Measurements from ENCODE around the gene TMC4. TPM values are rescaled to one million over a fixed set of nuclear protein-coding genes. Genes with fewer than 3 reads are reported as not detected.

The TMC4 gene
- total RNA-seq, 2 donors from 2014 or later = 1.0 to 1.1 TPM

DNA sequence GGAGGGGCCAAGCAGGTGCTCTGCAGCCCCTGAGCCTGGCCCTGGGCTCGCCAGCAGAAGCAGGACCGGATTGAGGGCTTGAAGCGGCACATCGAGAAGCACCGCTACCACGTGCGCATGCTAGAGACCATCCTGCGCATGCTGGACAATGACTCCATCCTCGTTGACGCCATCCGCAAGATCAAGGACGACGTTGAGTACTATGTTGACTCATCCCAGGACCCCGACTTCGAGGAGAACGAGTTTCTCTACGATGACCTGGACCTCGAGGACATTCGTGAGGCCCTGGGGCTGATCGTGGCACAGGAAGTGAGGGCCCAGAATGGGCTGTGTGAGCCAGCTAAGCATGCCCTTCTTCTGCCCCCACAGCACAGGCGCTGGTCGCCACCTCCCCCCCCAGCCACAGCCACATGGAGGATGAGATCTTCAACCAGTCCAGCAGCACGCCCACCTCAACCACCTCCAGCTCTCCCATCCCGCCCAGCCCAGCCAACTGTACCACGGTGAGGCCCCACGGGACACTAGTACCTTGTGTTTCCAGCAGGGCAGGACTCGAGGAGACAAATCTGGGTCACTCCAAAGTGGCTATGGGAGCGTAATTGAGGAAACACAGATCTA, 27.3 kb downstream of the TMC4 start:
- ATAC-seq (replicated peaks) = no peak
- Mint-ChIP-seq H3K9me3 (no peaks in the 10 kb centered on the region), H3K4me1 (peaks cover 18% of the 10 kb centered on the region), H3K27me3 (no peaks in the 10 kb centered on the region), H3K27ac (no peak overlapping the region), H3K36me3 (ENCODE audit: low read depth) (peaks cover 89% of the 10 kb centered on the region), H3K4me3 (no peak overlapping the region)

DNA sequence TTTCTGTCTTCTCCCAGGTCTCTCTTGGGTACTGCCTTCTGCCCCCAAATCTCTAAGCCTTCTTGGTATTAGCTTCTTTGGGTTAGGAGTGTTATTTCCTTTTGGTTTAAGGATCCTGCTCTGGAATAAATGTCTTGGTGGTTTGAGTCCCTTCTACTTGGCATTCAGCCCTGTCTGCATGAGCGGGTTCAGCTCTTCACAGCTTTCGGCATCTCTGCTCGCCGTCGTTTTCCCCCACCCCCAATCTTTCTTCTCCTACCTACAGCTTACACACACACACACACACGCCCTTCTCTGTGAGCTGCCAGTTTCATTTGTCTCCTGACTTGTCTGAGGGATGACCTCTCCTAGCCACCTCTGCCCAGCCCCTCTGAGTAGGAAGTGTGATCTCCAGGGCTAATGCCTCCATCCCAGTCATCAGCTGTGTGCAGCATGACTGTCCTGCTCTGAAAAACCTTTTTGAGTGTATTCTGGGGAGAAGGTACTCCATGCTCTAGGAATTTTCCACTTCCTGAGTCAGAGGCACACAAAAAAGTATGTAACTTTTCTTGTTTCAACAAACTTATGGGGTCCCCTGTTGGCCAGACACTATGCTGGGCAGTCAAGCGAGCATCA, 30.7 kb downstream of the TMC4 start:
- H3K27ac Mint-ChIP-seq = no peak overlapping the region
- H3K27me3 Mint-ChIP-seq = no peaks in the 10 kb centered on the region
- H3K4me1 Mint-ChIP-seq = peaks cover 20% of the 10 kb centered on the region
- H3K36me3 Mint-ChIP-seq (ENCODE audit: low read depth) = peaks cover 87% of the 10 kb centered on the region
- H3K4me3 Mint-ChIP-seq = no peak overlapping the region
- H3K9me3 Mint-ChIP-seq = no peaks in the 10 kb centered on the region
- no peak for ATAC-seq (replicated peaks)

DNA sequence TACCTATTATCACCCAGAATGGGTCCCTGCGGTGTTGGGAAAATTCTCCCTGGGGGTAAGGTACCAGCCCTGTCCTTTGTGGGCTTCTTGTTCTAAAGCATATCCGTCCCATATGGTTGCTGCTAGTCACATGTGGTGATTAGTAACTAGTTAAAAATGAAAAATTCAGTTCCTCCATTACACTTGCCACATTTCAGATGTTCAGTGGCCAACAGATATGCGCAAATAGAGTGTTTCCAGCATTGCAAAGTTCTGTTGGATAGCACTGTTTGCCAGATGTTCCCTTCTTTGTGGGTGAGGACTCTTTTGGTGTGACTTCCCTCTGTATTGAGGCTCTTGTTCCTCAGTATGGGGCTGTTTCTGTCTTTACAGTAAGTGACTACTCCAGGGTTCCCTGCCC, 31.6 kb downstream of the TMC4 start:
- Mint-ChIP-seq H3K9me3 (no peaks in the 10 kb centered on the region), H3K36me3 (ENCODE audit: low read depth) (peaks cover 81% of the 10 kb centered on the region), H3K4me3 (no peak overlapping the region), H3K4me1 (peaks cover 21% of the 10 kb centered on the region), H3K27ac (no peak overlapping the region), H3K27me3 (no peaks in the 10 kb centered on the region)
- no peak for ATAC-seq (replicated peaks)

DNA sequence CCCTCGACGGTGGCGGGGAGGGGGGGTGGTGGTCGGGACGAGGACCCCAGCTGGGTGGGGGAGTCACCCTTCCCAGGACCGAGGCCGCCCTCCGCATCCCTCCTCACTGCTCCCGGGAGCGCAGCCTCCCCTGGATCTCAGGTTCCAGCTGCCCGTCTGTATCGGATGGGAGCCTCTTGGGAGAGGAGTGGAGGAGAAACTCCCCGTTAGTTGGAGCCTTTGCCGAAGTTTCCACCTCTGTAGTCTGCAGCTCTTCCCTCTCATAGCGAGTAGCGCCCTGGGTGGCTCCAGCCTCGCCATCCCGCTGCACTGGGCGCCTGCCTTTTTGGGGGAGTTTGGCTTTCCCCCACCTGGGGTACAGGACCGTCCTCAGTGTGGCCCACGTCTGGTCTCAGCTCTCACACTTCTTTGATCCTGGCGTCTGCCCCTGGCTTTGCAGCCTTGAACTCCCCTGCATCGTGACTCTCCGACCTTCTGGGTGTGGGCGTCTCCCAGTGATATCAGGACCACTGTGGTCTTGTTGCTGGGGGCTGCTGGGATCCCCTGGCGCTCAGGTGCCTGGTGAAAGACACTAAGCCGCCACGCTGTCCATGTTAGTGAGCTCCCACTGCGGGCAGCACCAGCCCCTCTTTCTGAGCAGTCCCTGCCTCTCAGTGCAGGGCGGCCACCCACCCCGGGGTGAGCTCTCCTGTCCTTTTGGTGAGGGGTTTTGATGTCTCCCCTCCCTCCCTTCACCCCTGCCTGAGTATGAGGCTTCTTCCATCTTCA, 34.3 kb downstream of the TMC4 start:
- peaks cover 55% of the 10 kb centered on the region for H3K36me3 Mint-ChIP-seq (ENCODE audit: low read depth)
- peaks cover 21% of the 10 kb centered on the region for H3K4me1 Mint-ChIP-seq
- peak overlapping the region; percentile 95 for H3K27ac Mint-ChIP-seq
- ATAC-seq (replicated peaks) = no peak
- H3K9me3 Mint-ChIP-seq = no peaks in the 10 kb centered on the region
- H3K4me3 Mint-ChIP-seq = peak overlapping the region; percentile 91
- no peaks in the 10 kb centered on the region for H3K27me3 Mint-ChIP-seq

DNA sequence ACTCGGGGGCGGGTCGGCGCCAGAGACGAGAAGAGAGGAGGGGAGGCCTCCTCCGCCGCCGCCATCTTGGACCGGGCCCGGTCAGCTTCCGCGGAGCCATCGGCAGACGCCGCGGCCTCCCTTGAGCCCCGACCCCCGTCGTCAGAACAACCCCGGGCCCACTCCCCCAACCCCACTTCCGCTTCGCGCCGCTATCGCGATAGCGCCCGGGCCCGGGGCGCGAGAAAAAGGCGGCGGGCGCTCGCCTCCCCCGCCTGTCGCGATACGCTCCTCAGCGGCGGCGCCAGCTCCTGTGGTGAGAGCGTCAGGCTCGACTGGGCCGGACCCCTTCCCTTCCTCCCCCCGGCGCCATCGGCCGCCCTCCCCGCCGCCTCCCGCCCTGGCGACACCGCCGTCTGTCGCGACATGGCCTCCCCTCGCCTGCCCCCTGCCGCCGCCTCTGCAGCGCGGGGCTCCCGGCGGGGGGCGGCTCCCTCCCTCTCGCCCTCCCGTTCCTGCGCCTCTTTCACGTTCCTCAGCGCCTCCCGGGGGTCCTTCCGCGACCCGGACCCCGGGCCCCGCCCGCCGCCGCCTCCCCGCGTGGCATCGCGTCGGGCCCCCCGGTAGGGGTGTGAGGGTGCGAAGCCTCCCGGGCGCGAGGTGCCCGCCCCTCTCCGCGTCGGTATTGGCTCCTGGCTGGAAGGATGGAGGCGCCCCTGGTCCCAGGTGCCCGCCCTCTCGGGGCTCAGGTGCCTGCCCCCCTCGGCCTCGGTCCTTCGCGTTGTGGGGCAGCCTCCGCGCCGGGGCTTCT, 35.1 kb downstream of the TMC4 start, which contains the start of gene CNOT3:
TSS of gene CNOT3 (plus strand) at position 64 of the 790 bp plus-strand sequence. CDS start 5,217 bp downstream, outside the sequence.
- peaks cover 47% of the 10 kb centered on the region for H3K36me3 Mint-ChIP-seq (ENCODE audit: low read depth)
- H3K9me3 Mint-ChIP-seq = no peaks in the 10 kb centered on the region
- H3K4me1 Mint-ChIP-seq = peaks cover 21% of the 10 kb centered on the region
- no peak for ATAC-seq (replicated peaks)
- H3K27ac Mint-ChIP-seq = peak within 1 kb of the TSS; percentile 95
- no peaks in the 10 kb centered on the region for H3K27me3 Mint-ChIP-seq
- peak within 1 kb of the TSS; percentile 91 for H3K4me3 Mint-ChIP-seq

DNA sequence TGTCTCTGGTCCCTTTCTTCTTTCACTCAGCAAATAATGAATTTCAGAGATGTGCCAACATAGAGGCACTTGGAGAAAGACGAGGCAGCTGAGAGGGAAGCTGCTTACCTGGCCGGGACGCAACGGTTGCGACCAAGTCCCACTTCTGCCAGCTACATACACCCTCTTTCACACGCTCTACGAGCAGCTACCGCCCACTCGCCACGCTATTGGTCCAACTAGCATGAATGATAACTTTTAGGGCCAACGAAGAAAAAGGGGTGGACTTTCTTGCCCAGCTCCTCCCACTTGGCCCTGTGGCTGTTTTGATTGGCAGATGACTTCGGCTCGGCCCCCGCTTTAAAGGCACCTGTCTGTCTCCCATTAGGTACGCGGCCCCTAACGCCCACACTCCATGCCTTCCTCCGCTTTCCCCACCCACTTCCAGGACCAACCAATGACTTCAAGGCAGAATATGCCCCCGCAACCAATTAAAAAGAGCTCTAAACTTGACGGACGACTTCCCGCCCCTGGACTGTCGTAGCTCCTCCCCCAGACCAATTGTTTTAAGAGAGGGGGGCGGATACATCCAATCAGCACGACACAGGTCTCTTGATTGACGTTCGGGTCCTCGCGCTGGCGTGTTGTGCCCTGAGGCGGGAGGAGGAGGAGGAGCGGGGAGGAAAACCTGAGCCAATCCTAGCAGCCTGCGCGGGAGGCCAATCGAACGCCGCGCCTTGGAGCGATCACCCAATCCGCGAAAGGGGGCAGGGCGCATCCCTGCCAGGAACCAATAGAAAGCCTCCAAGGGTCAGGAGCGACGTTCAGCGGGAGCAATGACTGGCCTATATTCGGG, 35.9 kb downstream of the TMC4 start:
- peaks cover 20% of the 10 kb centered on the region for H3K4me1 Mint-ChIP-seq
- no peaks in the 10 kb centered on the region for H3K9me3 Mint-ChIP-seq
- ATAC-seq (replicated peaks) = peak; percentile 88
- peak overlapping the region; percentile 70 for H3K27ac Mint-ChIP-seq
- no peaks in the 10 kb centered on the region for H3K27me3 Mint-ChIP-seq
- peaks cover 39% of the 10 kb centered on the region for H3K36me3 Mint-ChIP-seq (ENCODE audit: low read depth)
- H3K4me3 Mint-ChIP-seq = peak overlapping the region; percentile 87

DNA sequence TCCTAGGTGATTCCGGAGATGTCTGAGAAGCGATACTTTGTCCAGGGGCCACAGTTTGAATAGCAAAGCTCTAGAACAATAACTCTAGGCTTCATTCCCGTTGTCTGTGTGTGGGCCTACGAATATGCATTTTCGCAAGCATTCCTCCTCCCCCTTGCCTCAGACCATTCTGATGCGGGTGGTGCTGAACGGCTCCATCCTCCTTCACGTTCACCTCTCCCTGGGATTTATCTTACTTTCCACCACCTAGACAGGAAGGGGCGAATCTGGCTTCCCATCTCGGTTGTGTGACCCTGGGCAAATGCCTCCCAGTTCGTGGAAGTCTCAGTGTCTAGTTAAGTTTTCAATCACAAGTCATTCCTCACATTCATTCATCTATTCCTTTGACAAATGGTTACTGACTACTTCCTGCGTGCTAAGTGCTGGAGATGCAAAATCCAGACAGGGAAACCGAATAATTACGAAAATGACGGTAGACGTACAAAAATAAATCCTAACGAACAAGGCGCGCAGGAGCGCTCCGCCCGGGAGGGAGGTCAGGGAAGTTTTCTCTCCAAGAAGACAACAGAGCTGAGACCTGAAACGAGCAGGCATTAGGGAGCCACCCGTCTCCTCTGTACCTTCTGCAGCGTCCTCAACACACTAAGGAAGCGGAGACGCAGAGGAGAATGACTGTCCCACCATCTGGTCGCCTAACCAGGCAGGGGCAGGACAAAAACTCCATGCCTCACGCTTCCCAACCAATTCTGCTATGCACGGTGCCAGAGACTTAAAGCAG, 36.7 kb downstream of the TMC4 start:
- H3K9me3 Mint-ChIP-seq = no peaks in the 10 kb centered on the region
- ATAC-seq (replicated peaks) = no peak
- H3K27ac Mint-ChIP-seq = peak overlapping the region; percentile 70
- peak overlapping the region; percentile 87 for H3K4me3 Mint-ChIP-seq
- H3K27me3 Mint-ChIP-seq = no peaks in the 10 kb centered on the region
- H3K36me3 Mint-ChIP-seq (ENCODE audit: low read depth) = peaks cover 38% of the 10 kb centered on the region
- H3K4me1 Mint-ChIP-seq = peaks cover 15% of the 10 kb centered on the region

DNA sequence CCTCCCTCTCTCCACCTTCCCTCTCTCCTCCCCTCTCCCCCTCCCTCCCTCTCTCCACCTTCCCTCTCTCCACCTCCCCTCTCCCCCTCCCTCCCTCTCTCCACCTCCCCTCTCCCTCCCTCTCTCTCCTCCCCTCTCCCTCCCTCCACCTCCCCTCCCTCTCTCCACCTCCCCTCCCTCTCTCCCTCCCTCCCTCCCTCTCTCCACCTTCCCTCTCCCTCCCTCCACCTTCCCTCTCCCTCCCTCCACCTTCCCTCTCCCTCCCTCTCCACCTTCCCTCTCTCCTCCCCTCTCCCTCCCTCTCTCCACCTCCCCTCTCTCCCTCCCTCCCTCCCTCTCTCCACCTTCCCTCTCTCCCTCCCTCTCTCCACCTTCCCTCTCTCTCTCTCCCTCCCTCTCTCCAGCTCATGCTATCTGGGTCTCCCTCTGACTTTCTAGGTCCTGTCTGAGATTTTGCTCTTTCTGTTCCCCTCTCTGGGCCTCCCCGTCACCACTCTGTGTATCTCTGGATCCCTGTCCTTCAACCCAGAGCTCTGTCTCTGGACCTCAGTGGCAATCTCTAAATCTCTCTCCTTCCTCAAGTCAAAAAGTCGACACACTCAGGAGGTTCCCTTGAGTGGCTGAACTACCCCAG, 38.9 kb downstream of the TMC4 start:
- H3K9me3 Mint-ChIP-seq = no peaks in the 10 kb centered on the region
- H3K27ac Mint-ChIP-seq = no peak overlapping the region
- H3K36me3 Mint-ChIP-seq (ENCODE audit: low read depth) = peaks cover 40% of the 10 kb centered on the region
- ATAC-seq (replicated peaks) = no peak
- no peaks in the 10 kb centered on the region for H3K27me3 Mint-ChIP-seq
- H3K4me1 Mint-ChIP-seq = peaks cover 7% of the 10 kb centered on the region
- H3K4me3 Mint-ChIP-seq = no peak overlapping the region

DNA sequence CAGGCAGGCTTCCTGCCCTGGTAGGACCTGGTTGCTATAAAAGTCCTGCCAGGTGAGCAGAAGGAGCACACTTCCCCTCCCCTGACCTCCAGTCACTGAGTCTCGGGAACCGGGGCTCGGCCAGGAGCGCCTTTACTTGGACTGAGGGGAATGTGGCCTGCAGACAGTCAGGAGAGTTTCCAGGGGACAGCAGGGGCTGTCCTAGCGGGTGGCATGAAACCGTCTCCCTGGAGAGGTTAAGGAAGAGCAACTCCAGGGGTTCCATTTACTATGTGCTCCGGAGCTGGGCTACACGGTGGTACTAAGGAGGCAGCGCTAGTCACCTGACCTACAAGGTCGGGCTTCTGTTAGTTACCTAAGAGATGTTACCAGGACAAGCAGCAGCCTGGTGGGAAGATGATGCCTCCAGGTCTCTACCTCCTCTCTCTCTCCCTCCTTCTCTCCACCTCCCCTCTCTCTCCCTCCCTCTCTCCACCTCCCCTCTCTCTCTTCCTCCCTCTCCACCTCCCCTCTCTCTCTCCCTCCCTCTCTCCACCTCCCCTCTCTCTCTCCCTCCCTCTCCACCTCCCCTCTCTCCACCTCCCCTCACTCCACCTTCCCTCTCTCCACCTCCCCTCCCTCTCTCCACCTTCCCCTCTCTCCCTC, 39.5 kb downstream of the TMC4 start:
- ATAC-seq (replicated peaks) = no peak
- H3K4me3 Mint-ChIP-seq = no peak overlapping the region
- H3K4me1 Mint-ChIP-seq = peaks cover 5% of the 10 kb centered on the region
- no peaks in the 10 kb centered on the region for H3K9me3 Mint-ChIP-seq
- no peaks in the 10 kb centered on the region for H3K27me3 Mint-ChIP-seq
- no peak overlapping the region for H3K27ac Mint-ChIP-seq
- H3K36me3 Mint-ChIP-seq (ENCODE audit: low read depth) = peaks cover 40% of the 10 kb centered on the region

DNA sequence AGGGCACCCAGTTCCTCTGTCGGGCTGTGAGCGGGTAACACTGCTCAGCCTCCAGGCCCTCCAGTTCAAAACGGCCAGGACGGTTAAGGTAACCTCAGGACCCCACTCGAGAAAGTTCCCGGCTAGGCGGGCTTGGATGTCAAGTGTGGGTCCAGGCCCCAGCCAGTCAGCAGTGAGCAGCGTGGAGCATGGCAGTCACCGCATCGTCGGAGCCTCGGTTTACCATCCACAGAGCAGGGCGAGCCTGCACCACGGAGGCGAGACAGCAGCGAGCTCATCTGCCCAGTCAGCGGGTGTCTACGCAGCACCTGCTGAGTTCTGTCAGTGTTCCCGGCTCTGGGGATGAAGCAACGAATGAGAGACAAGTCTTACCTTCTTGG, 43.4 kb downstream of the TMC4 start:
- no peaks in the 10 kb centered on the region for H3K4me1 Mint-ChIP-seq
- H3K36me3 Mint-ChIP-seq (ENCODE audit: low read depth) = peaks cover 67% of the 10 kb centered on the region
- no peak overlapping the region for H3K27ac Mint-ChIP-seq
- H3K4me3 Mint-ChIP-seq = no peak overlapping the region
- no peaks in the 10 kb centered on the region for H3K27me3 Mint-ChIP-seq
- H3K9me3 Mint-ChIP-seq = no peaks in the 10 kb centered on the region
- ATAC-seq (replicated peaks) = no peak

DNA sequence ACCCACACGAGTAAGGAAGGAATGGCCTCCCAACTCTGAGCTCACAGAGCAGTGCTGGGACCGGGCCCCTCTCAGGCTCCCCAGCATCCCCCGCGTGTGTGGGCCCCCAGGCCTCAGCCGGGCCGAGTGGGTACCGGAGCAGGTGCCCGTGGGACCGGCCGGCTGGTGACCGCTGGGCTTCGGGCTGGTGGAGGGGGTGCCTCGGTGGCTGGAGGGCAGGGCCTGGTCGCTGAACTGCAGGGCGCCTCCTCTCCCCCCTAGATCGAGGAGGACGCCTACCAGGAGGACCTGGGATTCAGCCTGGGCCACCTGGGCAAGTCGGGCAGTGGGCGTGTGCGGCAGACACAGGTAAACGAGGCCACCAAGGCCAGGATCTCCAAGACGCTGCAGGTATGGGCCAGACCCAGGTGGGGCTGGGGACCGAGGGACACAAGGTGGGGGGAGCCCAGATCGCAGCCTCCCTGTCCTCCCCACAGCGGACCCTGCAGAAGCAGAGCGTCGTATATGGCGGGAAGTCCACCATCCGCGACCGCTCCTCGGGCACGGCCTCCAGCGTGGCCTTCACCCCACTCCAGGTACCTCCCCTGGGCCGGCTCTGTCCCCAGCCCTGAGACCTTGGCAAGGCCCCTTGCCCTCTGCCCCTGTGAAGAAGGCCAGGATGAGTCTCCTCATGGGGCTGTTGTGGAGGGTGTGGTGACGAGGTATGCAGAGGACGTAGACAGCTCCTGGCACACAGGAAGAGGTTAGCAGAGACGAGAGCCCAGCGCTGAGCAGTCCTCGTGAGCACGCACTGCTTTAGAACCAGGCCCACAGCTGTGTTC, 44.0 kb downstream of the TMC4 start:
- Mint-ChIP-seq H3K4me1 (no peaks in the 10 kb centered on the region), H3K4me3 (no peak overlapping the region), H3K9me3 (no peaks in the 10 kb centered on the region), H3K36me3 (ENCODE audit: low read depth) (peaks cover 73% of the 10 kb centered on the region), H3K27ac (no peak overlapping the region), H3K27me3 (no peaks in the 10 kb centered on the region)
- ATAC-seq (replicated peaks) = no peak

DNA sequence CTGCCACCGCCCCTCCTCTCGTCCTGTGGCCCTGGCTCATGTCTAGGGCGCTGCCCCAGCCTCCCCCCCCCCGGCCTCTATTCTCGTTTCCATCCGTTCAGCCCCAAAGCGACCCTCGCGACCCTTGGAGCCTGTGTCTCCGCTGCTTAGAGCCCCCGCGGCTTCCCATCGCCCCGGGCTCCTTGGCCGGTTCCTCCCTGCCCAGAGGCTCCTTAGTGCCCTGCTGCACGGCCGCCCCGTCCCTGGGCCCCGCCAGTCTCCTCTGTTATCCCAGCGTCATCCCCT, 44.6 kb downstream of the TMC4 start:
- Mint-ChIP-seq H3K4me3 (no peak overlapping the region), H3K27me3 (no peaks in the 10 kb centered on the region), H3K36me3 (ENCODE audit: low read depth) (peaks cover 79% of the 10 kb centered on the region), H3K9me3 (no peaks in the 10 kb centered on the region), H3K4me1 (no peaks in the 10 kb centered on the region), H3K27ac (no peak overlapping the region)
- ATAC-seq (replicated peaks) = no peak
